ENCODE measurements around the gene NKX1-2.
"Not testable (repeated sequence)": the region's sequence is repeated elsewhere in the genome, so short reads cannot be mapped to it uniquely, and the experiment has no call there.

DNA sequence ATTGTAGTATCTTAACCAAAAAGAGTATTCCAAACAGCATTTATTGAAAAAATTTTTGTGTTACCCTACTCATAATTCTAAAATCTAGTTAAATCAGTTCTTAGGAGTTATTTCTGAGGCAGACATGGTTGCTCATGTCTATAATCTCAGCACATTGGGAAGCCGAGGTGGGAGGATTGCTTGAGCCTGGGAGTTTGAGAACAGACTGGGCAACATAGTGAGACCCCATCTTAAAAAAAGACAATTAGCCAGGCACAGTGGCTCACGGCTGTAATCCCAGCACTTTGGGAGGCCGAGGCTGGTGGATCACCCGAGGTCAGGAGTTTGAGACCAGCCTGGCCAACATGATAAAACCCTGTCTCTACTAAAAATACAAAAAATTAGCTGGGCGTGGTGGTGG, 8.1 kb downstream of the NKX1-2 start:
- not testable (repeated sequence) for TF ChIP-seq CTCF (conservative IDR thresholded peaks at IDR 0.05; ENCODE audit: low read depth, low read length); EZH2 (IDR thresholded peaks at IDR 0.05; ENCODE audit: low read length, unreplicated experiment)
